ENCODE data around the gene UPP2. TPM values are rescaled to one million over a fixed set of nuclear protein-coding genes. Genes with fewer than 3 reads are reported as not detected.

The UPP2 gene
- total RNA-seq, 4 donors from 2014 or later, result 0.11 TPM; not detected in 3

GRCh38 chr2:158061763-158062162 lies 39.9 kb upstream of the UPP2 start:
- no peaks in the 10 kb centered on the region for H3K4me1 ChIP-seq
- H3K4me3 ChIP-seq (replicated peaks in 1 of 3), result no peak overlapping the region
- H3K36me3 ChIP-seq, result no peaks in the 10 kb centered on the region
- intact Hi-C loops (cut with DNase I), result no loop called here
- no peak overlapping the region for H3K27ac ChIP-seq
- WGBS, 2 donors, result 97 to 98% methylated on average over 5 of the region's 5 CpGs
- no peak for DNase-seq
- H3K9me3 ChIP-seq, result no peaks in the 10 kb centered on the region
- TF ChIP-seq CTCF (IDR thresholded peaks at IDR 0.05), result no peak
- no peak for TF ChIP-seq POLR2A (IDR thresholded peaks at IDR 0.05)
- no peaks in the 10 kb centered on the region for H3K27me3 ChIP-seq

- Histone ChIP-seq H3K36me3 (no peaks in the 10 kb centered on the region), H3K27ac (no peak overlapping the region), H3K4me3 (replicated peaks in 1 of 3) (no peak overlapping the region), H3K9me3 (no peaks in the 10 kb centered on the region), H3K27me3 (no peaks in the 10 kb centered on the region), H3K4me1 (no peaks in the 10 kb centered on the region)
- intact Hi-C loops (cut with DNase I), result no loop called here
- no peak for TF ChIP-seq CTCF (IDR thresholded peaks at IDR 0.05)
- no peak for TF ChIP-seq POLR2A (IDR thresholded peaks at IDR 0.05)
- no peak for DNase-seq
- WGBS, 2 donors, result 89 to 95% methylated on average over 3 of the region's 3 CpGs
Measured at GRCh38 chr2:158066046-158066713, 35.5 kb upstream of the UPP2 start.

- 95 to 100% methylated on average over 4 to 5 of the region's 5 CpGs for WGBS, 2 donors
Measured at GRCh38 chr2:158071018-158071417, 30.7 kb upstream of the UPP2 start.

GRCh38 chr2:158072361-158072760 lies 29.3 kb upstream of the UPP2 start:
- intact Hi-C loops (cut with DNase I), result no loop called here
- no peak overlapping the region for H3K4me3 ChIP-seq (replicated peaks in 1 of 3)
- 100% methylated on average over 1 of the region's 1 CpG for WGBS, 2 donors
- no peaks in the 10 kb centered on the region for H3K36me3 ChIP-seq
- H3K4me1 ChIP-seq, result no peaks in the 10 kb centered on the region
- H3K27me3 ChIP-seq, result no peaks in the 10 kb centered on the region
- DNase-seq, result no peak
- TF ChIP-seq CTCF (IDR thresholded peaks at IDR 0.05) (no peak), POLR2A (IDR thresholded peaks at IDR 0.05) (no peak)
- H3K9me3 ChIP-seq, result no peaks in the 10 kb centered on the region
- H3K27ac ChIP-seq, result peak overlapping the region in 1 of 3 donors; percentile 27

More at GRCh38 chr2:158071018-158071417, 30.7 kb upstream of the UPP2 start:
- Histone ChIP-seq H3K27me3 (no peaks in the 10 kb centered on the region), H3K27ac (no peak overlapping the region), H3K36me3 (no peaks in the 10 kb centered on the region), H3K4me1 (no peaks in the 10 kb centered on the region), H3K4me3 (replicated peaks in 1 of 3) (no peak overlapping the region), H3K9me3 (no peaks in the 10 kb centered on the region)
- no peak for TF ChIP-seq CTCF (IDR thresholded peaks at IDR 0.05)
- DNase-seq, result no peak
- intact Hi-C loops (cut with DNase I), result no loop called here

- intact Hi-C loops (cut with DNase I), result no loop called here
- TF ChIP-seq POLR2A (IDR thresholded peaks at IDR 0.05), result no peak
- no peak for TF ChIP-seq CTCF (IDR thresholded peaks at IDR 0.05)
- H3K36me3 ChIP-seq, result no peaks in the 10 kb centered on the region
- 35% methylated on average over 3 of the region's 3 CpGs for WGBS, 2 donors
- H3K27ac ChIP-seq, result no peak overlapping the region
- H3K4me1 ChIP-seq, result no peaks in the 10 kb centered on the region
- no peaks in the 10 kb centered on the region for H3K9me3 ChIP-seq
- no peak overlapping the region for H3K4me3 ChIP-seq (replicated peaks in 1 of 3)
- no peak for DNase-seq
- H3K27me3 ChIP-seq, result no peaks in the 10 kb centered on the region
Measured at GRCh38 chr2:158079672-158080071, 22.0 kb upstream of the UPP2 start.
